GM13976 (cell line): ENCODE results near the gene CLIP2.

Experiments used
- DNase-seq: peaks from one replicate; pipeline ENCODE4 v3.0.0; 2012; ENCODE audit warnings: low spot score
- CTCF ChIP-seq: IDR thresholded peaks from 2 replicates; pipeline ENCODE4 v1.5.1; 2012; ENCODE audit warnings: borderline replicate concordance, mild to moderate bottlenecking; ENCODE audit not compliant: insufficient read depth; ENCODE audit errors: extremely low read depth, missing control alignments, control extremely low read depth
- in situ Hi-C: fragments of 300-500 bp; cut with MboI; formaldehyde crosslinking; loops from one replicate; pipeline ENCODE4 v1.12.0; 2022; ENCODE audit warnings: low sequenced_read_pairs, mixed read lengths, inconsistent platforms; ENCODE audit not compliant: unreplicated experiment

CLIP2 gene

GRCh38 chr7:74258639-74259038 is 30.6 kb upstream of the CLIP2 start:
- DNase-seq: peak; percentile 3
- TF ChIP-seq CTCF: no peak
- in situ Hi-C loops: no loop called here

- DNase-seq: no peak
- in situ Hi-C loops: no loop called here
- no peak for TF ChIP-seq CTCF
Observed at GRCh38 chr7:74262639-74263398, 26.4 kb upstream of the CLIP2 start.

GRCh38 chr7:74263399-74264120 is 25.6 kb upstream of the CLIP2 start:
- in situ Hi-C loops: no loop called here
- peak; percentile 9 for DNase-seq
- no peak for TF ChIP-seq CTCF

GRCh38 chr7:74266191-74266963 is 22.8 kb upstream of the CLIP2 start:
- TF ChIP-seq CTCF: no peak
- in situ Hi-C loops: no loop called here
- peak; percentile 16 for DNase-seq

GRCh38 chr7:74267756-74268565 is 21.2 kb upstream of the CLIP2 start:
- TF ChIP-seq CTCF: no peak
- DNase-seq: no peak
- in situ Hi-C loops: no loop called here

- peak; percentile 74 for DNase-seq
- no peak for TF ChIP-seq CTCF
- in situ Hi-C loops: no loop called here
Observed at GRCh38 chr7:74269757-74270277, 19.4 kb upstream of the CLIP2 start.
